ENCODE measurements around the gene PRPF6.
A peak's percentile ranks its signal among the peaks of the same experiment; 100 is the strongest.

GRCh38 chr20:63957004-63957689 is 23.8 kb upstream of the PRPF6 start:
- peak; percentile 27 for TF ChIP-seq CTCF (IDR thresholded peaks at IDR 0.05)
- no peak for TF ChIP-seq EZH2 (IDR thresholded peaks at IDR 0.05)
- TF ChIP-seq EZH2phosphoT487 (IDR thresholded peaks at IDR 0.05): no peak
